NCI-H187 treated with DMSO at 0.1 percent for 48 hours (cell line): ENCODE measurements around the gene PSMB4.
"Not testable (repeated sequence)": the region's sequence is repeated elsewhere in the genome, so short reads cannot be mapped to it uniquely, and the experiment has no call there.

Source experiments
- DNase-seq: peaks from one replicate; lab custom pipeline; 2025; lab: John Stamatoyannopoulos, UW

Gene PSMB4

DNA sequence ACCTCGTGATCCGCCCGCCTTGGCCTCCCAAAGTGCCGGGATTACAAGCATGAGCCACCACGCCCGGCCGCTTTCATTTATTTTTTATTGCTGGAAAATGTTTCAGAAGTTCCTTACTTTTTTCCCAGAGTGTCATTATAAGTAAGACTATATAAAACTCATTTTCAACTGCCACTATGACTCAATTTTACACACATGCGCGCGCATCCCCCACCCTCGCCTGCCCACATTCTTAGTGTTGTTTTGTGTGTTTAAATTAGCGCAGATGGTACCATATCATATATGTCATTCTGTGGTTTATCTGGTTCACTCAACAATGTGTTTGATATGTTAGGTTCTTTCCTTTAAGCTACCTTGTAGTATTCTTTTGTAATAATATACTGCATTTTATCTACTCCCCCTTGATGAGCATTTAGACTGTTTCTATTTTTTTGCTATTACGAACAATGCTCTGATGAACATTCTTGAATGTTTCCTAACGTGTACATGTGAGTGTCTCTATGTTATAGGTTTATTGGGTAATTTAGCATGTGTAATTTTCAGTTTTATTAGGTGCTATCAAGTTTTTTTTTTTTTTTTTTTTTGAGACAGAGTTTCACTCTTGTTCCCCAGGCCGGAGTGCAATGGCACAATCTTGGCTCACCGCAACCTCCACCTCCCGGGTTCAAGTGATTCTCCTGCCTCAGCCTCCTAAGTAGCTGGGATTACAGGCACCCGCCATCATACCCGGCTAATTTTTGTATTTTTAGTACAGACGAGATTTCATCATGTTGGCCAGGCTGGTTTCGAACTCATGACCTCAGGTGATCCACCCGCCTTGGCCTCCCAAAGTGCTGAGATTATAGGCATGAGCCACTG is 8.9 kb upstream of the PSMB4 start:
- not testable (repeated sequence) for DNase-seq

DNA sequence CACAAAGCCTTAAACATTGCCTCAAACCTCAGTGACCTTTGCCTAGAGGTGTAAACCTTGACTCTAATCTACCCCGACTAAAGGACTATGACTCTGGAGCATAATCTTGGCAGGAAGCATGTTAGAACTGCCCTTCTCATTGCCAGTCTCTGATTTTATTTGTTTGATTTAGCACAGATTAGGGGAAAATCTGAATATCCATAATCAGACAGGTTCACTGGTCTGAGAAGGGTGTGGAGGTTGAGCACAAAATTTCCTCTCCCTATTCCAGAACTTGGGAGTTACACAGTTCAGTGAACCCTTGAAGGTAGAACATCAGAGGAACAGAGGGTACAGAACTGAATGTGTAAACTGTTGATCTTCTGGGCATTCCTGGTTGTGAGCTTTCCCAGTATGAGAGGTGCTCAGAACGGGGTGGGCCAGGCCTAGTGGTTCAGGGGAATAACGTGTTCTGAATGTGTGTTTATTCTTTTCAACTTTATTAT is 8.3 kb upstream of the PSMB4 start:
- DNase-seq: no peak

DNA sequence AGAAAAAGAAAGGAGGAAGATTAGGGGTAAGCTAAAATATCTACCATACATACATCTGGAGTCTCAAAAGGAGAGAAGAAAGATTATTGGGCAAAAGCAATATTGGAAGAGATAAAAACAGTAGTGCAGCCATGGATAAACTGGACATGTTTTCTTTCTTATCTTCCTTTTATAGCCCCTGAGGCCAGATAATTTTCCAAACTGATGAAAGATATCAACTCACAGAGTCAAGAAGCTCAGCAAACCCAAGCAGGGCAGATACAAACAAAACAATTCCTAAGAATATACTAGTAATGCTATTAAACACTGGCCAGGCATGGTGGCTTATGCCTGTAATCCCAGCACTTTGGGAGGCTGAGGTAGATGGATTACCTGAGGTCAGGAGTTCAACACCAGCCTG is 5.8 kb upstream of the PSMB4 start:
- no peak for DNase-seq

DNA sequence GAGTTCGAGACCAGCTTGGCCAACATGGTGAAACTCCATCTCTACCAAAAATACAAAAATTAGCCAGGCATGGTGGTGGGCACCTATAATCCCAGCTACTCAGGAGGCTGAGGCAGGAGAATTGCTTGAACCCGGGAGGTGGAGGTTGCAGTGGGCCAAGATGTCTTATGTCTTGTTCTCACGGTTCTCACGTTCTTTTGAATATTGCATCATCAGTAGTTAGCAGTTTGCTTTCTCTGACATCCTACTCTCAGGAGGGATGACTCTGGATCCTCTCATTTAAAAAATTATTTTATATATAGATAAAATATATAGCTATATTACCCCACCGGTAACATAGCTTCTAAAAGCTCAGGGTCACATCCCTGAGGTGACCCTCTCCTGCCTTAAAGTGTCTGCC is 3.1 kb upstream of the PSMB4 start:
- DNase-seq: not testable (repeated sequence)

DNA sequence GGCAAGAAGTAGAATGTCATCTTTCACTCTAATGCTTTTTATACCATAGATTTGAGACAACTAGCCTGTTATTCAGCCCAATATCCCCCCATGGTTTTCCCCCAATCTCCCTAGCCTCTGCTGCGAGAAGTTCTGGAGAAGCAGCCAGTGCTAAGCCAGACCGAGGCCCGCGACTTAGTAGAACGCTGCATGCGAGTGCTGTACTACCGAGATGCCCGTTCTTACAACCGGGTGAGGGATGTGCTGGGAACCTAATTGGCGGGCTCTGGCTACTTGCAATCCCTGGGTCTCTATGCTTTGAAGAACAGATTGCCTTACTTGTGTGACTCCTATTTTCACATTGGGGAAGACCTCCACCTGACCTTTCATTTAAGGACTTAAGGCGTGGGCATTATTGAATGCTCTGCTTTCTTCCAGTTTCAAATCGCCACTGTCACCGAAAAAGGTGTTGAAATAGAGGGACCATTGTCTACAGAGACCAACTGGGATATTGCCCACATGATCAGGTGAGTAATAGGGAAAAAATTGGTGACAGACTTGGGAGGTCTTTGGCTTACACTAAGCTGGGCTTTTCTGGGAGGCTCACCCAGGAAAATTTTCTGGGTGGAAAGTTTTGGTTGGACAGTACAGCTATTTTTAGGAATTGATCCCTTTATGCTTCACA is 1.9 kb downstream of the PSMB4 start:
- no peak for DNase-seq

DNA sequence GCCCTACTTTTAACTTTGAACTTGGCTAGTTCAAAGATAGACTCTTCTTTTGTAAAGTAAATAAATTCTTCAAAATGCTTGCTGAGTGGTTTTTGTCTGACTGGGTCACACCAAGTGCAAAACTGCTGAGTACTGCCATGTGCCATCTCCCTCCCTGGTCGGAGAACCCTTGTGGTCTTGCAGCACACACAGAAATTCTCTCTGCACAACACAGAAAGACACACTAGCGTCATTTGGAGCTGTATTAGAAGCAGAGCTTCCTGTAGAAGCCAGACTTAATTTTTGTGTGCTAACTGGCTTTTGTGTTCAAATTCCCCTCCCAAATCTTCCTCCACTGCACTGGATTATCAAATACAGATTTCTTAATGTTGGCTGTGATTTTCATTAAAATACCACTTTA is 2.5 kb downstream of the PSMB4 start:
- no peak for DNase-seq

DNA sequence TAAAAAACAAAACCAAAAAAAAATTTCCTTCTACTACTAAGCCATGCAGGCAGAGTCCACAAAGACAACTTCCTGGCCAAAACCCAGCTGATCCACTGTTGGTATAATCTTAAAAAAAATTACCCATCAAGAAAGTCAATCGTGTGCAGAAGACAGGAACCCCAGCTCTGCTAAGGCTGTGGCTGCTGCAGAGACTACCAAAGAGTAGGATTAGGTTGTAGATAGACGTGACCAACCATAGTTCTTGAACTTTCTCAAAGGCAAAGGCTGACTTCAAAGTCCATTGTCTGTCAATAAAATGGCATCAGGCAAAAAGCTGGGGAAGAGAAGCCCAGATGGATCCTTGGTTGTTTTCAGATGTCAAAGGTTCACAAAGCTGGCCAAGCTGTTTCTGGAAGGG is 3.4 kb downstream of the PSMB4 start:
- DNase-seq: no peak

DNA sequence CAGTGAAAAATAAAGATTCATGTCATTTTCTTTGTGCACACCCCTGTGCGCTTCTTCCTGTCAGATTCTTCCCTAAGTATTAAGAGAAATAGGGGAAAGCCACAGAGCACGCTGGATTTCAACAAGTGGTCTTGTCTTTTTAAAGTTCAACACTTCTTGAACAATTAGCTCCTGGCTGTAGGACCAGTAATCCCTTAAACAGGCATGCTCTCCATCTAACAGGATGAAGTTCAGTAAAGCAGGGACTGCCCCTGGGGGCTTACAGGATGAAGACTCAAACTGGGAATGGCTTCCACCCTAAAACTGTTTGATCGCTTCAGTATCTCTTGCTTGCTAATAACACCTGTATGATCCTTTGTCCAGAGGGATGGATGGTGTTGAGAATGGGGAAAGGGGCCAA is 4.2 kb downstream of the PSMB4 start:
- no peak for DNase-seq

DNA sequence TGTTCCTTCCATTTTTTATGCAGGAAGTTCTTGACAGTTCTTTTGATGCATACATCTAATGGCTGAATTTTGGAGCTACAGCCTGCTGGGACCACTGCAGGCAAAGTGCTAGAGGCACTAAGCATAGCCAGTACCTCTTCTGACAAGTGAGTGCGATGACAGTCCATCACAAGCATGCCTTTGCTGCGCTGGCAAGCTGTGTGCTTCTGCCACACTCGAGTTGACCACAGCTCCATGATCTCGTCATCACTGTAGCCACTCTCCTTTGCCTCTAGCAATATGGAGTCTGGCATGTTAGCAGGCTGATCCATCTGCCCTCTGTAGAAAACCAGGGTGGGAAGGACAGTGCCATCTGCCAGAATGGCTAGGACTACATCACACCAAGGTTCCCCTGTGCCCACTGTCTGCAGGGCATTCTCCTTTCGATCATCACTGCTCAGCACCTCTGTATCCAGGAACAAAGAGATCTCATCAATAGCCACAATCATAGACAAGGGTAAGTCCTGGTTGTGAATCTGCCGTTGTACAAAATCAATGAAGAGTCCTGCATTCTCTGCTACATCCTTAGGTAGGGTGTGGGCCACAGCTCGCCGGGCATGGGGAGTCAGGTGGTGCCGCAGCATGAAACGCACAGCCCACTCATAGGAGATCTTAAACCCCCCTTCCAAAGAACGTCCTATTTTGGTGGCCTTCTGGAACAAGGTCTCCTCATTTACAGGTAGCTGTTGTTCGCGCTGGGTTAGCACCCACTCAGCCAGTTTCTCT is 6.0 kb downstream of the PSMB4 start:
- DNase-seq: no peak

DNA sequence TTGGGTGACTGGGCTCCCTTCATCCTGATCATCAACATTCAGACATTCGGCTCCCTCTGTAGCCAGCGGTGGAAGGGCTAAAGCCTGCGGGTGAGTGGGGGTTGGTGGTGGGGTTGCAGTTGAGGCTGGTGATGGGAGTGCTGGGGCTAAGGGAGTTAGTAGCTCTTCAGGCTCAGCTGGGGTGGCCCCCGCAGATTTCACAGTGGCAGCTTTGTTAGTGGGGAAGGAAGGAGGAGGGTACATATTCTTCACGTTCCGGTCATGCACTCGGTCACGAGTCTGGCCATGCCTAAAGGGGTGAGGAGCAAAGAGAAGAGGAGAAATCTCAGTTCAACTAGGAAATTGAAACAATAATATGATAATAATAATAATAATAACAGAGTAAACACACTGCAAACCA is 6.8 kb downstream of the PSMB4 start:
- no peak for DNase-seq

DNA sequence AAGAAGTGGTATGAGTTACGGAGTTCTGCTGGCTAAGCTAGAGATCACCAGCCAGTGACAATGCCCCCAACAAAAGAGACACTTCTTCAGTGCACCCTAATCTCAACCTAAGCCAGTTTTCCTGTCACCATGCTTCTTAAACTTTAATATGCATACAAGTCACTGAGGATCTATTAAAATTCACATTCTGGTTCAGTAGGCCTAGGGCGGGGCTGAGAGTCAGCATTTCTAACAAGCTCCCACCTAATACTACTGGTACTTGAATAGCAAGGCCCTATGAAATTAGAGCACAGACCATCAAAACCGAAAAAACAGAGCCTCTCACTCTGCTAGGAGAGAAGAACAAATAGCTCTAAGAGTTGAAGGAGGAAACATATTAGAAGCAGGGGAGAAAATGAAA is 7.9 kb downstream of the PSMB4 start:
- DNase-seq: no peak

DNA sequence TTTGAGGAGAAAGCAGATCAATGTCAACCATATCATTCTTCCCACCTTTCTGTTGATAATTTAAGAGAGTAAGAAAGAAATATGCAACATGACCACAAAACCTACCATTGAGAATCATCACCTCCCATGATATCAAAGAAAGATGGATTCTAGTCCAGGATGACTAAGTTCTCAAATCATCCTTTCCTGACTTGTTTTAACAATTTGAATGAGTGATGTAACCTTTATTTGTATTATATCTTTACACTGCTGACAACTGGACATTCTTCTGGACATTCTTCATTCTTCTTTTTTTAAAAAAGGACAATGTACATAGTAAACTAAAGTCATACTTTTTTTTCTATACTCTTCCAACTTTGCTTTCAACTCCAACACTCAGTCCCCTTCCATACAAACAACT is 9.5 kb downstream of the PSMB4 start:
- no peak for DNase-seq

DNA sequence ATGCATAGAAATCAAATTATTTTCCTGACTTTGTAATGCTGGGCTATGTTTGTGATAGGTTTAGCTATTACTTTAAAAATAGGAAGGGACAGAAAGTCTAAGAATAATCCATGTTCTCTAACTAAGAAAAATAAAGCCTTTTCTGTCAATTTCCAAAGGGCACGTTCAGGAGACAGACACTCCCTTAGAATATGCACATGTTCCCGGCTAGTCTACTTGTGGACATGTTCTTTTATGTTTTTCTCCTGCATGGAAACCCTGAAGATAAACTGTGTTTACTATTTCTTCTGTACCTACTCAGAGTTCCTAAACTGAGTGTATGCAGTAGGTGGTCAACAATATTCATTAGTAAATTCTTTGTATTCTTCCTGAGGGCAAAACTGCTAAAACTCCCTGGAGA is 12.5 kb downstream of the PSMB4 start:
- DNase-seq: no peak

DNA sequence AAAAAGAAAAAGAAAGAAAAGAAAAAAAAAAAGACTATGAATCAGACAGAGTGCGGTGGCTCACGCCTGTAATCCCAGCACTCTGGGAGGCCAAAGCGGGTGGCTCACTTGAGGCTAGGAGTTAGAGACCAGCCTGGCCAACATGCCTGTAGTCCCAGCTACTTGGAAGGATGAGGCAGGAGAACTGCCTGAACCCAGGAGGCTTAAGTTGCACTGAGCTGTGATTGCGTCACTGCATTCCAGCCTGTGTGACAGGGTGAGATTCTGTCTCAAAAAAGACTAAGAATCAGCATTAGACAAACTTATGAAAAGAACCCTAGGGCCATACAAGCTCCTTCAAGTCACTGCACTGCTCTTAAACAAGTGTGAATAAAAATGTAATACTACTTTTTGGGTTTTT is 16.9 kb downstream of the PSMB4 start:
- DNase-seq: no peak

DNA sequence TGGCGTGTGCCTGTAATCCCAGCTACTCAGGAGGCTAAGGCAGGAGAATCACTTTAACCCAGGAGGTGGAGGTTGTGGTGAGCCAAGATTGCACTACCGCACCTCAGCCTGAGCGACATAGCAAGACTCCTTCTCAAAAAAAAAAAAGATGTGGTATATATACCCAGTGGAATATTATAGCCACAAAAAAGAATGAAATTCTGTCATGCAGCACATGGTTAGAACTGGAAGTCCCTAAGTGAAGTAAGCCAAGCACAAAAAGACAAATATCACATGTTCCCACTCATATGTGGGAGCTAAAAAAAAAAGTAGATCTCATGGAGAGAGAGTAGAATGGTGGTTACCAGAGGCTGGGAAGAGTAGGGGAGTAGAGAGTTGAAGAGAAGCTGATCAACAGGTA is 18.7 kb downstream of the PSMB4 start:
- DNase-seq: no peak

DNA sequence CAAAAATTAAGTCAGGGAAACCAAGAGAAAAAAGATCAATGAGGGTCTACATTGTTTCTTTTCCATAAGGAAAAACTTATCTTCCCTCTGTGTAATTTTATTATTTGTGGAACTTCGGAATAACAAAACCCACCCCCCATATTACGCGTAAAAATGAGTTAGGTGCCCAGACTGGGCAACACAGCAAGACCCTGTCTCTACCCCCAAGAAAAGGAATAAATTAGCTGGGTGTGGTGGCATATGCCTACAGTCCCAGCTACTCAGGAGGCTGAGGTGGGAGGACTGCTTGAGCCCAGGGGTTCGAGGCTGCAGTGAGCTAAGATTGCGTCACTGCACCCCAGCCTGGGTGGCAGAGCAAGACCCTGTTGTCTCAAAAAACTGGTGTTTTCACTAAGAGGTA is 20.4 kb downstream of the PSMB4 start:
- no peak for DNase-seq

DNA sequence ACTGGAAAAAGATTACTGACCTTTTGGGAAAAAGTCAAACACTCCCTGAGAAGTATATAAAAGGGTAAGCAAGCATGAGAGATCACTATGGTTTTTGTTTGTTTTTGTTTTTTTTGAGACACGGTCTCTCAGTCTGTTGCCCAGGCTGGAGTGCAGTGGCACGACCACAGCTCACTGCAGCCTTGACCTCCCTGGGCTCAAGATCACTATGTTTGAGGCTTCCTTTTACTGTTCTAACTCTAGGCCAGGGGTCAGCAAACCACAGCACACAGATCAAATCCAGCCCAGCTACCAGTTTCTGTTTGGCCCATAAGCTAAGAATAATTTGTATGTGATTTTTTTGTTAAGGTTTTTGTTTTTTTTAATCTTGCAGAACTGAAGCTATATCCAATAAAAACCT is 25.7 kb downstream of the PSMB4 start:
- no peak for DNase-seq

DNA sequence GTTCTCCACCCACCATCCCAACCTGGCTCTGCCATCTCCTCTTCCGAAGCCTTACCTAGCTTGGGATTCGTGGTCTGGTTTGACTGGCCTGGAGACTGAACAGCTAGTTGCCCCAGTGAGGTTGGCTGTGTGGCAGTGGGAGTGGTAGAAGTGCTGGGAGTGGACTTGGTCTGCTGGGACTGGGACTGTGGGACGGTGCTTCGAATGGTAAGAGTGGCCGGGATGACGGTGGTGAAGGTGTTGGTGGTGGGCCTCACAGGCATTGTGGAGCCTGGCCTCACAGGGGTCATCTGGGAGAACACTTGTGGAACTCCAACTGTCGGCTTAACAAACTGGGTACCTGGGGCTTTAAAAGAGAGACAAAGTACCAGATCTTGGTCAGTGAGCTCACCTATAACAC is 28.7 kb downstream of the PSMB4 start:
- no peak for DNase-seq

DNA sequence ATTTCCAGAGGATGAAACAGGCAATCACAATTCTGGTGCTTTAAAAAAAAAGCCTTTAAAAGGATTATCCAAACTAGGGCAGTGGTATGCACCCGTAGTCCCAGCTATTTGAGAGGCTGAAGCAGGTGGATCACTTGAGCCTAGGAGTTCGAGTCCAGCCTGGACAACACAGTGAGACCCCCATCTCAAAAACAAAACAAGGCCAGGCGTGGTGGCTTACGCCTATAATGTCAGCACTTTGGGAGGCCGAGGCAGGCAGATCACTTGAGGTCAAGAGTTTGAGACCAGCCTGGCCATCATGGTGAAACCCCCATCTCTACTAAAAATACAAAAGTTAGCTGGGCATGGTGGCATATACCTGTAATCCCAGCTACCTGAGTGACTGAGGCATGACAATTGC is 34.5 kb downstream of the PSMB4 start:
- not testable (repeated sequence) for DNase-seq

DNA sequence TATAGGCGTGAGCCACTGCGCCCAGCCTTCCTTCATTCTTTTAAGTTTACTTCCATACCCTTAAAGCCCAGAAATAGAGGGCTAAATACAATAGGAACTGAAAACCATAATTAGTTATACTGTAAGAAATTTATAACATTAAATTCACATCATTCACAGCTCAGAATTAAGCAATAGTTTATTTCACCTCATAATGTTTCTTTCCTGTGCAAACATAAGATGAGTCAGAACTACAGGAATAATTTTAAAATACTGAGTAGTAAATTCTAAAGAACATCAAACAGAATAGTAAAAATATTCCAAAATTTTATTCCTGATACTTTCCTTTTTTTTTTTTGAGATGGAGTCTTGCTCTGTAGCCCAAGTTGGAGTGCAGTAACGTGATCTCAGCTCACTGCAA is 35.8 kb downstream of the PSMB4 start:
- DNase-seq: no peak

DNA sequence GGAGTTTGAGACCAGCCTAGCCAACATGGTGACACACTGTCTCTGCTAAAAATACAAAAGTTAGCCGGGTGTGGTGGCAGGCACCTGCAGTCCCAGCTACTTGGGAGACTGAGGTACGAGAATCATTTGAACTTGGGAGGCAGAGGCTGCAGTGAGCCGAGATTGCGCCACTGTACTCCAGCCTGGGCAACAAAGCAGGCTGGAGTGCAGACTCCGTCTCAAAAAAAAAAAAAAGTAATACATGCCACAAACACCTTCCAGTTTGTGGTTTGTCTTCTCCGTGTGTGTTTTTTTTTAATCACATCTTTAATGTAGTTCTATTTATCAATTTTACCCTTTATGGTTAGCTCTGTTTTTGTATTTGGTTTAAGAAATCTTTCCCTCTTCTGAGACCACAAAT is 37.6 kb downstream of the PSMB4 start:
- DNase-seq: no peak

DNA sequence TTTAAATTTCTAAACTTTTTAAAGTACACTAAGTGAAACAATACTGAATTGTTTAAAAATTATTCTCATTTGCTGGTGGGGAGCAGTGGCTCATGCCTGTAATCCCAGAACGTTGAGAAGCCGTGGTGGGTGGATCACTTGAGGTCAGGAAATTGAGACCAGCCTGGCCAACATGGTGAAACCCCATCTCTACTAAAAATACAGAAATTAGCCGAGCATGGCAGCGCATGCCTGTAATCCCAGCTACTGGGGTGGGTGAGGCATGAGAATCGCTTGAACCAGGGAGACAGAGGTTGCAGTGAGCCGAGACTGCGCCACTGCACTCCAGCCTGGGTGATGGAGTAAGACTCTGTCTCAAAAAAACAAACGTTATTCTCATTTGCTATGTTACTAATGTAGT is 38.0 kb downstream of the PSMB4 start:
- DNase-seq: not testable (repeated sequence)
